HG02642 (cell line): ENCODE results near the gene MAGI2.
"Not testable (repeated sequence)": the region's sequence is repeated elsewhere in the genome, so short reads cannot be mapped to it uniquely, and the experiment has no call there.

Experiments used
- ATAC-seq: cut with Tn5 transposase; IDR thresholded peaks from one replicate; pipeline ENCODE4 v1.9.1; 2021; ENCODE audit warnings: mild to moderate bottlenecking; ENCODE audit not compliant: unreplicated experiment, poor library complexity

MAGI2 gene

DNA sequence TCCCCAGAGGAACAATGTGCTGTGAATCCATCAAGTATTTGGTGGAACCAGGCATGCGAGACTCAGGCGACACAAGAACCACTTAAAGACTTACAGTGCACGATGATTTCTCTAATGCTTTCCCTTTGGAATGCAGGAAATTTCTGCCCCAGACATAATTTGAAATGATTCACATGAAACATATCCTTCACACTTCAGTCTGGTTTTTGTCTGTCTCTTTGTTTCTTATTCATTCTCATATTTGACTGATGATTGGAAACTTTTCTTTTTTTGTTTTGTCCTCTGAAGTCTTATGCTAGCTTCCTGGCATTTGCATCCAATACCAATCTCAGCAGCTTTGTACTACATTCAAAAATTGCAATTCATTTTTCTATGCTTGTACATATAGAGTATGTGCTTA, 1152.1 kb downstream of the MAGI2 start:
- no peak for ATAC-seq

DNA sequence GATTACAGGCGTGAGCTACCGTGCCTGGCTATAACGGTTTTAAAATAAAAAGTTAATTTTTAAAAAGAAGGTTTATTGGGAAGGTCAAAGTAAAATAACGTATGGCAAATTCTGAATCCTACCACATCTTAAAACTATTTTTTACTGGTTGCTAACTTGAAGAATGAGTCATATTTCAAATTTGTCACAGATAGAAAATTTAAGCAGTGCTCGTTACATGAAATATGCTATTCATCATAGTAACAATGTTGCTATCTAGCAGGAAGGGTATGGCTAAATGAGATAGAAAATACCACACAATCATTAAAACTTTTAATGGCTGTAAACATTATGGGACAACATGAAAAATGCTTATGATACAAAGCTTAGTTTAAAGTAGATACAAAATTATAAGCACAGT, 1154.4 kb downstream of the MAGI2 start:
- no peak for ATAC-seq

DNA sequence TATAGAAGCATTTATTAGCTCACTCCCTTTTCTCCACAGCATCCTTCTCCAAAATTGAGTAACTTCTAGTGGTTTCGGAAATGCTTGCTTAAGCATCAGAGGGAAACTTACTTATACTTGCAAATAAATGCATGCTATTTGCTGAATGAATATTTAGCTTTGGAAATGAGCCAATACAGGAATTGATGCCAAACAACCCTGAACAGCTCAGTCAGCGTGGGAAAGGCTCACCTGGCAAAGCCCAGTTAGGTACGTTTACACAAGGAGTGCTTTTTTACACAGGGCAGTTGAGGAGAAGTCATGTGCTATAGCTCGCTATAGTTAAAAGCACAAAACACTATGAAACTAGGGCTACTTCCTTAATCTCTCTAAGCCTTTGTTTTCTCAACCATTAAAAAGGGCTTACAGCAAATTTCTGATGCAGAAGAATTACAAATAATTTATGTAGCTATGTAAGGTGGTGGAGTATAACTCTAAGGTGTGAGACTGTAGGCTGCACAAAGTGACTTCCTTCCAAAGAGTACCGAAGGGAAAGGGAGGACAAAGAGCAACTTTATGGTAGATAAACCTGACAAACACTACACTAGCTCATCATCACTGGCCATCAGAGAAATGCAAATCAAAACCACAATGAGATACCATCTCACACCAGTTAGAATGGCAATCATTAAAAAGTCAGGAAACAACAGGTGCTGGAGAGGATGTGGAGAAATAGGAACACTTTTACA, 1156.7 kb downstream of the MAGI2 start:
- ATAC-seq = no peak

DNA sequence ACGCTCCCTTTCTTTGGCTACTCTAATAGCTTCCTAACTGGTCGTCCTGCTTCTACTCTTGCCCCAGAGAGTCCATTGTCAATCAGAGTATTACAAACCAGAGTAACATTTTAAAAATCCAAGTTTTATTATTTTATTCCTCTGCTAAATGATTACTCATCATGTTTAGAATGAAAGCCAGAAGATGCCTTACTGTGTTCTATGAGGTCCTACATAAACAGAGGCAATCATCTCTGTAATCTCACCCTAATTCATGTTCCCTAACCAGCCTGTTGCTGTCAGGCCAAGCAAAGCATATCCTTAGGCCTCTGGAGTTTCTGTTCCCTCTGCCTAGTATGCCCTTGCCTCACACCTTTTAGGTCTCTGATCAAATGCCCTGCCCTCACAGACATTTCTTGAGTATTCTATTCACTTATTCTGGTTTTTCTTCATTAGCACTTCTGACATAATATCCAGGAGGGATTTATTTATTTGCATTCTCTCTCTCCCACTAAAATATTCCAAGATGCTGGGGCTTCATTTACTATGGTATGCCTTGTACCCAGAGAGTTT, 1157.3 kb downstream of the MAGI2 start:
- ATAC-seq = no peak

DNA sequence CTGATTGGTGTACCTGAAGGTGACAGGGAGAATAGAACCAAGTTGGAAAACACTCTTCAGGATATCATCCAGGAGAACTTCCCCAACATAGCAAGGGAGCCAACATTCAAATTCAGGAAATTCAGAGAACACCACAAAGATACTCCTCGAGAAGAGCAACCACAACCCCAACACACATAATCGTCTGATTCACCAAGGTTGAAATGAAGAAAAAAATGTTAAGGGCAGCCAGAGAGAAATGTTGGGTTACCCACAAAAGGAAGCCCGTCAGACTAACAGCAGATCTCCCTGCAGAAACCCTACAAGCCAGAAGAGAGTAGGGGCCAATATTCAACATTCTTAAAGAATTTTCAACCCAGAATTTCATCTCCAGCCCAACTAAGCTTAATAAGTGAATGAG, 1164.0 kb downstream of the MAGI2 start:
- not testable (repeated sequence) for ATAC-seq

DNA sequence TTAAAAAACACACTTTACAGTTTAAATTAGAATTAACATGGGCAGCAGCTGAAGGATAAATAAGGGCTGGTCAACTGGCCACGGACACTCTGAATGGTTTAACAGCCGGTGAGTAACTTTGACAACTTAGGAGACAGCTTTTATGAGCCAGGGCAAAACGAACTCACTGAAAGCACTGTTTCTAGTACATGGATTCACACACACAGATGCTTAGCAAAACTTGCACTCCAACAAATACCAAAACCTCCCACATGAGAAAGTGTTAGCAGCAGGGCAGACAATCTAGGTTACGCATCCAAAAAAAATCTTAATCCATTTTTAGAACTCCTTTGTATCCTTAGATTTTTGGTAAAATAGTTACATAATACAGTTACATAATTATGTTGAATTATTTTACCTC, 1168.5 kb downstream of the MAGI2 start:
- ATAC-seq = no peak

DNA sequence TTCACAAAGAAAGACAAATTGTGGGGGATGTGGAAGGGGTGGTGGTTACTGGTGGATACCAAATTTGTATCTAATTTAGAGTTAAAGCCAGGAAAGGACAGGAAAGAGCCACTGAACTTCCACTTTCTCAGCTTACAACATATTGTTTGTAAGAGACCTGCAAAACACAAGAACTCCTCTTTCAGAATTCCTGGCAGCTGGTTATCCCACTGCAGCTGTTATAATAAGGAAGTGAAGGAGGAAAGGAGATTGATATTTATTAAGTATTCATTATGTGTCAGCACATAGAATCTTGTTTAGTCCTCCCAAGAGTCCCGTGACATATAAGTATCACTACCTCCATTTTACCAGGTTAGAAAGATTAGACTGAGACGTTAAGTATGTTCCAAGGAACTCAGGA, 1173.2 kb downstream of the MAGI2 start:
- no peak for ATAC-seq

DNA sequence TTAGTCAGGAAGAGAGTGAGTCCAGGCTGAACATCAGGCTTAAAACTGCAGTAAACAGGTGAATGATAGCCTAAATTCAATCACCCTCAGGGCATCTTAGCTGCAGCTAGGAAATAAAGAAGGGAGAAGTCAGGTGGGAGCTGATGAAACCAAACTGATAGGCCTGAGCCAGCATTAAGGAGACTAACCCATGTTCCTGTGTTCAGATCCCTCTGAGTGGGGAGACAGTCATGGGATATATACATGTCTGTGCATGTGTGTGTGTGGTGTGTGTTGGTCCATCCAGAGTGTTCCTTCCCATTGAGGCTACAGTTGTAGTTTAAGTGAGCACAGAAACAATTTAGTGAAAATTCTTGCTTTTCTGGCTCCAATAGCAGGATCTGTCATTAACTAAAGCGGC, 1174.0 kb downstream of the MAGI2 start:
- no peak for ATAC-seq

DNA sequence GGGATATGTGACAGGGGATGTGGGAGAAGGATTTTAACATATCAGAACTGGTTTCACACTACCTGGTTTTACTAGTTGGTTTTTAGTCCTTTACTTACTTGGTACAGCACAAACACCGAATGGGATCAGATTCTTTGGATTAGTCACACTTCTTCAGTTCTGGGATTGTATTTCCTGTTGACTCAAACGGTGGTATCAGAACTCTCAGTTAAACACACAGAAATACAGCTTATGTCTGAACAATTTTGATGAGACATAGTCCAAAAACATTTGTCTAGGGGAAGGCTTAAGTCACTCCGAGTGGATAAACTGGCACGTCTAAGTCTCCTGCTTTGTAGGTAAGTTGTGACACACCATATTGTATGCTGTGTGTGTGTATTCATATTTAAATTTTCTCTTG, 1174.4 kb downstream of the MAGI2 start:
- no peak for ATAC-seq

DNA sequence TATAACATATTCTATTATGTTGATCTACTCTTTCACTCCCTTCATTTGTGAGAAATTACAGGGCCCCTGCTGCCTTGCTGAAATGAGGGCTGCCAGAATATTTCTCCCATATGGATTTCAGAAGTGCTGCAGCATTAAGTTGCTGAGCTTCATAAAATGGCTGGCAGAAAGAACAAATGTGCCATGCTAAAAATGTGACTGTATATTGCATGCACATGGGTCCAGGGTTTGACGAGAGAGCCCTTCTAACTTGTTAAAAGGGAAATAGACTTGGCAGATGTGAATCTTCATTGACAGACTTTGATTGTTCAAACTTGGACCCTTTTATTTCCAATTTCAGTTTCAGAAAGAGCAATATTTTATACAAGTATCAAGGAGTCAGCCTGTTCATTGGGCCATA, 1186.3 kb downstream of the MAGI2 start:
- ATAC-seq = no peak

DNA sequence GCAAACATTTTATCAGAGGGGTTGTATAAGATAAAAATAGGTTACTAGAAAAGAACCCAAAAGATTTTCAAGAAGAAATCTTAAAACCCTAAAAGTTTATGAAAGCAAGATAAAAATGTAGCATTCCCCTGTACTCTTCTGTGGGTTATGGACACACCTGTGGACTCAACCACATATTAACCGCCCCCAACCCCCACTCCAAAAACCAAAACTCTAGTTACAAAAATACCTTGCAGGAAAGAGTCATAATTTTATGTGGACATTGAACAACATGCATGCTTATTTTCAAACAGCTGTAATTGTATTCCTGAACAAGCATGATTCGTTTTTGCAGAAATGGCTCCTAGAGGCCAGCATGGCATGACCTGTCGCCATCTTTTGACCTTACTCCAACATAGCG, 1188.0 kb downstream of the MAGI2 start:
- ATAC-seq = no peak

DNA sequence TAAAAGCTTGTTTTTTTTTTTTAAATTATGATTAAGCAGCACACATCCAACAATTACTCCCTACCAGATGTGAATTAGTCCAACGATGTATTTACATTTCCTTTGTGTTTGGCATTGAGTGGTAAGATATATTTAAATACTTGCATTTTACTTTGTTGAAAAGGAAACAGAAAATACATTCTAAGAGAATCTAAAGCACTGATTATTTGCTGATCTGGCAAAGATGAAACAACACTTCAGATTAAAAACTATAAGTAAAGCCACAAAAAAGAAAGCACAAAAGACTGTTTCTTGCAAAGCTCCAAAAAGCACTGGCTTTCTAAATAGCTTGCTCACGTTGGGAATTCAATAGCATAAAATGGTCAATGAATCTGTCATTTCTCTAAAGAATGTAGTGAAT, 1188.4 kb downstream of the MAGI2 start:
- ATAC-seq = no peak

DNA sequence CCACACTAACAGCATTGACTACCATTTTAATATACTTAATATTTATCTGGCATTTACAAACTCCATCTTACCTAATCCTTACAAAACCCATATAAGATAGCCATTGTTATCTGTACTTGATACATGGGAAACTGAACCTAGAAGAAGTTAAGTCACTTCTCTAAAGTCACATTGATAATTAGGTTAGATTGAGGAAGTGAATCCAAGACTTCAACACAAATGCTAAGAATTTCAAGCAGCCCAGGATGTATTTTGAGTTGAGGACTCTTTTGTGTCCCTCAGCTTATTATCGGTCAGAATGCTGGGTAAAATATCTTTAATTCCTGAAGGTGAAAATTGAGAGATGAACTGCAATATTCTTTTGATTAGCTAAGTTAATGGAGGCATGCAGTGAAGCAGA, 1189.4 kb downstream of the MAGI2 start:
- ATAC-seq = no peak

DNA sequence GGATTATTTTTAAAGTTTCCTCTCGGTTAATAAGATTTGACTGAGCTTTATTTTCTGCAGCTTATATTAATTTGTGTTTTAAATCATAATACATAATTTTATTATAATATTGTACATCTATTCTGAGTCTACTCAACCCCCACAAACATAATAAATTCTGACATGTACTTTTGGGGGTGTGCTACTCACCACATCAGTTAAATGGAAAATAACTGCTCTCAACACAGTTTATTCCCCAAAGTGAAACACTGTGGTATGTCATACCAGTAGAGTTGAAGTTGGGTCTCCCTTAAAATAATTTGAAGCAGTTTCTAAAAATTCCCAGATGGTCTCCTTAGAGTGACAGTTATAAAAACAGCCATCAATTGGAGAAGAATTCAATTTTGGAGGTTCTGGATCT, 1191.7 kb downstream of the MAGI2 start:
- no peak for ATAC-seq

DNA sequence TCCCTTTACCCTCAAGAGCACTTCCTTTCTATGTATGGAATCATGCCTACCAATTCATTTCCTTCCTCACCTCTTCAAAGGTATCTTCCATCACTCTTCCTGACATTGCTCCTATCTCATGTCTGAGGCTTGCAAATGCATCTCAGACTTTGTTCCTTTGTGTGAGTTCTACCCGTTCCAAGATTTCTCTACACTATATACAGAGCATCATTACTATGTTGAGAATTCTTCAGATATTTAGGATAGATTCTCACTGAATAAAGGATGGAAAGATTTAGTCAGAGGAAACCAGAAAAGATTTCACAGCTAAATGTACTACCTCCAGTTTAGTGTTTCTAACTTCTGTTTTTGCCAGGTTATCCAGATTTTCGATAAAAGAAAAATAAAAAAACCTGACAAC, 1192.2 kb downstream of the MAGI2 start:
- ATAC-seq = no peak

DNA sequence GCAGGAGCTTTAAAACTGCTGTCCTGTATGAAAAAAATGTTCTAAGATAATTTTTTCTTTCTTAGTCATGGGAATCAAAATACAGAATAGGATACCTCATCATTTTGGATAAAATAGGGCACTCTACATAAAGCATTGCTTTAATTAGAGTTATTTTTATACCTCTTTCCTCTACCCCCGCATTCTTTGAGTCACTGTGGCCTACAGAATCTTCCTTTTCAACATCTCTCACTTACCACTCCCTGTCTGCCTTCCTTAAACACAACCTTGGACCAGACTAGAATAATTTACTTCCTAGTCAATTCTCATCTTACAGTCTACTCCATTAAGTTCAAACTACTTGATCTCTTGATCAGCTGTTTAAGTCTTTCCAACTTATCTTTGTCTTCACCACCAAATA, 1192.6 kb downstream of the MAGI2 start:
- no peak for ATAC-seq

DNA sequence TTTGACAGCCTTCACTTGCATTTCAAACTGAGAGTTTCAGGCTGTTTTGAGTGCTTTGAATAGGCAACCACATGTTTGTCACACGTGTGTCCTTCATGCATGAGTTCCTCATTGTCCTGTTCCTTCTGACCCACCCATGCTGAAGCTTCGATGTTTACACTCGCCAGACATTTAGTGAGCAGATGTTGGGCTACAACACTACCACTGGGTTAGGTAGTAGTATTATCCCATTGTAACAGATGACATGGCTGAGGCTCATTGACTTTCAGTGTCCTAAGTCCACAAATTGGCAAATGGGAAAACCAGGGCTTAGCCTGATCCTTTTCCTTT, 1198.8 kb downstream of the MAGI2 start:
- no peak for ATAC-seq

DNA sequence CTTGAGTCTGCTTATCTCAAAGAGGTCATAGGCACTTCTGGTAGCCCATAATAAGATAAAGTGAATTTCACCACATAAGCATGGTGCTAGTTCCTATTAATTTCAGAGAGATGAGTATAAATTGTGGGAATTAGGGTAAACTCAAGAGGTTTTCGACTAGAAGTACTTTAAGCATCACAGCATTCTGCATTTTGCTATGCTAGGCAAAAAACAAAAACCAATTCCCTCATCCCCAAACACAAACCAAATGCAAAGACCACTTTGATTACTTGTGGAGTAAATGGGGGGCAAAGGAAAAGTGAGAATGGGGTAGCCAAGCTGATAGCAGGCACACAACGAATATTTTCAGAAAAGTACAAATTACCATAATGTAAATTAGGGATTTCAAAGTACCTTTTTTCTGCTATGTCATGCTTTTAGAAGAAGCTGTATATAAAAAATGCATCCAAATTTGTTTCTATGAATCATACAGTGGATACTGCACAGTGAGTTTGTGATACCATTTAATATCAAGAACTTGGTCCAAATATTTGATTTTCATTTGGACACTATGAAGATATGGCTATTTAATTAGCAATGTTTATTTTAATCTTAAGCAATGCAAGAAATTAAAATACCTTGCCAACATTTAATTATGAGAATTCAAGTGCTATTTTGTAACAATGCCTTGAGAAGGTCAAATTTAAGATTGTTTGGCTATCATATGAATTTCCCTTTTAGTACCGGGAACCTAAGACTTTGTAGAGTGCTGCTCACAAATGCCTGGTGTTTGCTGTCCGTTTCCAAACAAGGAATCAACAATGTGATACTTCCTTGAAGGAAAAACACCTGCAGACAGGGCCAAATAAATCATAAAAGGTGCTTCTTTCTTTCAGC, 1199.4 kb downstream of the MAGI2 start:
- no peak for ATAC-seq

DNA sequence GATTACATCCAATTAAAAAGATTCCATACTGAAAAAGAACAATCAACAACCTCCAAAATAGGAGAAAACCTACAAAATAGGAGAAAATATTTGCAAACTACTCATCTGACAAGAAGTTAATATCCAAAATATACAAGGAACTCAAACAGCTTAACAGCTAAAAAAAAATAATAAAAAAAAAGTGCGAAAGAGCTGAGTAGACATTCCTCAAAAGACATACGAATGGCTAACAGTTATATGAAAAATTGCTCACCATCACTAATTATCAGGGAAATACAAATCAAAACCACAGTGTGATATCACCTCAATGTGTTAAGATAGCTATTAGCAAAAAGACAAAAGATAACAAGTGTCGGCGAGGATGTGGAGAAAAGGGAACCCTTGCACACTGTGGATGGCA, 1204.6 kb downstream of the MAGI2 start:
- ATAC-seq = no peak

DNA sequence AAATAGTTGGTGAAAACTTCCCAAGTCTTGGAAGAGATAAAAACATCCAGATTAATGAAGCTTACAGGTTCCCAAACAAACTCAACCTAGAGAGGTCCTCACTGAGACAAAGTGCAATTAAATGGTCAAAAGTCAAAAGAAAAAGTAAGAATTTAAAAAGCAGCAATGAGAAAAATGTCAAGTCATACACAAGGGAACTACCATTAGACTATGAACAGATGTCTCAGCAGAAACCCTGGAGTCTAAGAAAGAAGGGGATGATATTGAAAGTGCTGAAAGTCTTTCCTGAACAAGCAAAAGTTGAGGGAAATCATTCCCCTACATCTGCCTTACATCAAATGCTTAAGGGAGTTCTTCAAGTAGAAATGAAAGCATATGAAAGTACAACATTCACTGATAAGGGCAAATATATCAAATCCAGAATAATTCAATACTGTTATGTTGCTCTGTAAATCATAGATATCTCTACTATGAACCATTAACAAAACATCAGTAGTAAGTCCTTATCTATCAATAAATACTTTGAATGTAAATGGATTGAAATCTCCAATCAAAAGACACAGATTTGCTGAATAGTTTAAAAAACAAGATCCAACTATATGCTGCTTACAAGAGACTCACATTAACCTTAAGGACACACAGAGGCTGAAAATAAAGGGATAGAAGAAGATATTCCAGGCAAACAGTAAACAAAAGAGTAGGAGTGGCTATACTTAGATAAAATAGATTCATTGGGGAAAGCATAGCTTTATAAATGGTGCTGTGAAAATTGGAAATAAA, 1205.4 kb downstream of the MAGI2 start:
- ATAC-seq = no peak

DNA sequence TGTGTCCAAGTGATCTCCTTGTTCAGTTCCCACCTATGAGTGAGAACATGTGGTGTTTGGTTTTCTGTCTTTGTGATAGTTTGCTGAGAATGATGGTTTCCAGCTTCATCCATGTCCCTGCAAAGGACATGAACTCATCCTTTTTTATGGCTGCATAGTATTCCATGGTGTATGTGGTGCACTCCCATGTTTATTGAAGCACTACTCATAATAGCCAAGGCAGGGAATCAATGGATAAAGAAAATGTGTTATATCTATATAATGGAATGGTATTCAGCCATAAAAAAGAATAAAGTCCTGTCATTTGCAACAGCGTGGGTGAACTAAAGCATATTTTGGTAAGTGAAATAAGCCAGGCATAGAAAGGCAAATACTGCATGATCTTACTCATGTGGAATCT, 1213.3 kb downstream of the MAGI2 start:
- ATAC-seq = not testable (repeated sequence)
